HG03097 (cell line): Measurements from ENCODE around the gene FOXS1.
A peak's percentile ranks its signal among the peaks of the same experiment; 100 is the strongest.

Experiments used
- ATAC-seq: cut with Tn5 transposase; IDR thresholded peaks from one replicate; pipeline ENCODE4 v1.9.1; 2021; ENCODE audit not compliant: unreplicated experiment, low FRiP score

FOXS1 gene

GRCh38 chr20:31845300-31845863, at the start of gene FOXS1:
TSS of gene FOXS1 (minus strand) at chr20:31845604. CDS start at chr20:31845542, 62 bp downstream.
- ATAC-seq = no peak

GRCh38 chr20:31890646-31891045, 45.2 kb upstream of the FOXS1 start:
- ATAC-seq = no peak

- no peak for ATAC-seq
These were observed 38.4 kb upstream of the FOXS1 start for GRCh38 chr20:31883829-31884228.

GRCh38 chr20:31881945-31882344, 36.5 kb upstream of the FOXS1 start:
- no peak for ATAC-seq

- peak; percentile 62 for ATAC-seq
These were observed 34.0 kb upstream of the FOXS1 start for GRCh38 chr20:31879143-31879987.

- no peak for ATAC-seq
These were observed 32.3 kb upstream of the FOXS1 start for GRCh38 chr20:31877684-31878083.

- ATAC-seq = no peak
These were observed 30.3 kb upstream of the FOXS1 start for GRCh38 chr20:31875671-31876070.

GRCh38 chr20:31872406-31872805, 27.0 kb upstream of the FOXS1 start:
- ATAC-seq = no peak

- ATAC-seq = no peak
These were observed 26.2 kb upstream of the FOXS1 start for GRCh38 chr20:31871618-31871954.

GRCh38 chr20:31870726-31871617, 25.6 kb upstream of the FOXS1 start:
- ATAC-seq = no peak

GRCh38 chr20:31869942-31870725, 24.7 kb upstream of the FOXS1 start, which contains the start of the genes DUSP15 and TTLL9:
TSS of gene DUSP15 (minus strand) at chr20:31870527. CDS start at chr20:31870337, 190 bp downstream.
TSS of gene TTLL9 (plus strand) at chr20:31870634. CDS start at chr20:31871127, 493 bp downstream.
- ATAC-seq = no peak

- ATAC-seq = no peak
These were observed 24.2 kb upstream of the FOXS1 start for GRCh38 chr20:31869673-31869941.

- ATAC-seq = no peak
These were observed 23.7 kb upstream of the FOXS1 start for GRCh38 chr20:31868853-31869672.

GRCh38 chr20:31866221-31866620, 20.8 kb upstream of the FOXS1 start:
- no peak for ATAC-seq

- ATAC-seq = no peak
These were observed 19.4 kb upstream of the FOXS1 start for GRCh38 chr20:31864521-31865400.

- no peak for ATAC-seq
These were observed 18.1 kb upstream of the FOXS1 start for GRCh38 chr20:31863296-31864085.

- ATAC-seq = no peak
These were observed 17.1 kb upstream of the FOXS1 start for GRCh38 chr20:31862506-31862905.

GRCh38 chr20:31862157-31862470, 16.7 kb upstream of the FOXS1 start:
- ATAC-seq = no peak
